ENCODE measurements around the gene B4GAT1.
"Not testable (repeated sequence)": the region's sequence is repeated elsewhere in the genome, so short reads cannot be mapped to it uniquely, and the experiment has no call there.

- not testable (repeated sequence) for TF ChIP-seq CREM (IDR thresholded peaks at IDR 0.05; ENCODE audit: low read depth); BHLHE40 (IDR thresholded peaks at IDR 0.05; ENCODE audit: borderline replicate concordance in 1 of 2, low read depth in 2 of 2, low read length in 1 of 2); POLR2A (IDR thresholded peaks at IDR 0.05; ENCODE audit: low read depth, low read length); ZBTB11 (CRISPR knock-in tag; IDR thresholded peaks at IDR 0.05); DPF2 (IDR thresholded peaks at IDR 0.05)
Measured at GRCh38 chr11:66350560-66351235, 3.3 kb upstream of the B4GAT1 start.
